SK-N-SH treated with all-trans-retinoic acid at 6 μM for 48 hours (cell line): Measurements from ENCODE around the gene SUSD6.

Experiments
- ATAC-seq: fragments of 200-7000 bp; cut with Tn5 transposase; 3 replicates; pipeline ENCODE4 v1.9.1; 2020; ENCODE audit warnings: mild to moderate bottlenecking, moderate library complexity
- ARNTL ChIP-seq: fragments of 450-650 bp; formaldehyde crosslinking; IDR thresholded peaks from 2 replicates; pipeline ENCODE4 v1.5.0; 2020; ENCODE audit warnings: low read depth, mild to moderate bottlenecking, moderate library complexity, borderline replicate concordance
- CREB5 ChIP-seq: fragments of 250-450 bp; sonication (Bioruptor Pico); IDR thresholded peaks from 2 replicates; pipeline ENCODE4 v1.5.1; 2020; ENCODE audit warnings: low read depth, mild to moderate bottlenecking, moderate library complexity
- CSDC2 ChIP-seq: fragments of 250-450 bp; sonication (Bioruptor Pico); IDR thresholded peaks from 2 replicates; pipeline ENCODE4 v1.5.0; 2020; ENCODE audit warnings: mild to moderate bottlenecking, moderate library complexity
- ESRRG ChIP-seq: fragments of 250-450 bp; sonication (Bioruptor Pico); IDR thresholded peaks from 2 replicates; pipeline ENCODE4 v1.6.1; 2021; ENCODE audit warnings: mild to moderate bottlenecking
- GLIS3 ChIP-seq: fragments of 250-450 bp; sonication (Bioruptor Pico); IDR thresholded peaks from 2 replicates; pipeline ENCODE4 v1.5.0; 2020; ENCODE audit warnings: mild to moderate bottlenecking, moderate library complexity
- ISL1 ChIP-seq: fragments of 250-450 bp; sonication (Bioruptor Pico); IDR thresholded peaks from 2 replicates; pipeline ENCODE4 v2.1.2; 2022; ENCODE audit warnings: mild to moderate bottlenecking, moderate library complexity
- OSR1 ChIP-seq: fragments of 250-450 bp; sonication (Bioruptor Pico); IDR thresholded peaks from 2 replicates; pipeline ENCODE4 v1.8.0; 2022; ENCODE audit warnings: moderate library complexity, mild to moderate bottlenecking, inconsistent platforms
- PATZ1 ChIP-seq: fragments of 250-450 bp; sonication (Bioruptor Pico); IDR thresholded peaks from 2 replicates; pipeline ENCODE4 v1.8.0; 2020; ENCODE audit warnings: mild to moderate bottlenecking, moderate library complexity, borderline replicate concordance
- PPARA ChIP-seq: fragments of 250-450 bp; sonication (Bioruptor Pico); IDR thresholded peaks from 2 replicates; pipeline ENCODE4 v1.5.0; 2020; ENCODE audit warnings: mild to moderate bottlenecking, borderline replicate concordance
- SNAI2 ChIP-seq: fragments of 250-450 bp; sonication (Bioruptor Pico); IDR thresholded peaks from 2 replicates; pipeline ENCODE4 v1.5.0; 2020; ENCODE audit warnings: mild to moderate bottlenecking, moderate library complexity
- TCF4 ChIP-seq: fragments of 250-450 bp; sonication (Bioruptor Pico); IDR thresholded peaks from 2 replicates; pipeline ENCODE4 v1.8.0; 2021; ENCODE audit warnings: mild to moderate bottlenecking, moderate library complexity, borderline replicate concordance
- TOX ChIP-seq: fragments of 250-450 bp; sonication (Bioruptor Pico); IDR thresholded peaks from 2 replicates; pipeline ENCODE4 v1.8.0; 2021; ENCODE audit warnings: mild to moderate bottlenecking, moderate library complexity, borderline replicate concordance
- ZFP3 ChIP-seq: fragments of 250-450 bp; sonication (Bioruptor Pico); IDR thresholded peaks from 2 replicates; pipeline ENCODE4 v1.5.0; 2020; ENCODE audit warnings: mild to moderate bottlenecking, moderate library complexity
- ZFP30 ChIP-seq: fragments of 450-650 bp; formaldehyde crosslinking; IDR thresholded peaks from 2 replicates; pipeline ENCODE4 v1.5.0; 2022; ENCODE audit warnings: mild to moderate bottlenecking, moderate library complexity
- ZNF565 ChIP-seq: fragments of 450-650 bp; formaldehyde crosslinking; conservative IDR thresholded peaks from 2 replicates; pipeline ENCODE4 v1.5.0; 2020; ENCODE audit warnings: low read depth, mild to moderate bottlenecking, moderate library complexity
- ZNF8 ChIP-seq: fragments of 450-650 bp; formaldehyde crosslinking; IDR thresholded peaks from 2 replicates; pipeline ENCODE4 v1.5.0; 2020; ENCODE audit warnings: mild to moderate bottlenecking, moderate library complexity
- TF ChIP-seq, protein P1 (sequence below): fragments of 250-450 bp; sonication (Bioruptor Pico); IDR thresholded peaks from 2 replicates; pipeline ENCODE4 v1.5.0; 2020; ENCODE audit warnings: mild to moderate bottlenecking, moderate library complexity
- TF ChIP-seq, protein P2 (sequence below): fragments of 250-450 bp; sonication (Bioruptor Pico); IDR thresholded peaks from 2 replicates; pipeline ENCODE4 v1.5.1; 2021; ENCODE audit warnings: mild to moderate bottlenecking, moderate library complexity

Gene SUSD6

DNA sequence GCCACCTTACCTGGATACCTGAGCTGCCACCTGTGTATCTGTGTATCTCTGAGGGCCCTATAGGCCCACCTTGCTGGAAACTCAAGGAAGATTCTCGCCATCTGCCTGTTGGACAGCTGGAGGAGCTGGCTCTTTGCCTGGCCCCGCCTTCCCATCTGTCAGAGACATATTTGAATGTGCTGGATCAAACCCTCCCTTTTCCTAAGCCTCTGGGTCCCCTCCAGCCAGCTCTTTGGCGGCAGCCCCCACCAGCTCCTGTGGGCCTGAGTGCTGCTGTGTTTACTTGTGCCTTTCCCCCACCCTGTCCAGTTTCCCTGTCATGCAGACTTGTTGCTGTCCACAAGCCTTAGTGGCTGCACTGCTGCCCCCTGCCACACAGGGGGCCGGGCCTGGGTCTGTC lies 99.7 kb downstream of the SUSD6 start (continued):
- TF ChIP-seq, protein P1, sequence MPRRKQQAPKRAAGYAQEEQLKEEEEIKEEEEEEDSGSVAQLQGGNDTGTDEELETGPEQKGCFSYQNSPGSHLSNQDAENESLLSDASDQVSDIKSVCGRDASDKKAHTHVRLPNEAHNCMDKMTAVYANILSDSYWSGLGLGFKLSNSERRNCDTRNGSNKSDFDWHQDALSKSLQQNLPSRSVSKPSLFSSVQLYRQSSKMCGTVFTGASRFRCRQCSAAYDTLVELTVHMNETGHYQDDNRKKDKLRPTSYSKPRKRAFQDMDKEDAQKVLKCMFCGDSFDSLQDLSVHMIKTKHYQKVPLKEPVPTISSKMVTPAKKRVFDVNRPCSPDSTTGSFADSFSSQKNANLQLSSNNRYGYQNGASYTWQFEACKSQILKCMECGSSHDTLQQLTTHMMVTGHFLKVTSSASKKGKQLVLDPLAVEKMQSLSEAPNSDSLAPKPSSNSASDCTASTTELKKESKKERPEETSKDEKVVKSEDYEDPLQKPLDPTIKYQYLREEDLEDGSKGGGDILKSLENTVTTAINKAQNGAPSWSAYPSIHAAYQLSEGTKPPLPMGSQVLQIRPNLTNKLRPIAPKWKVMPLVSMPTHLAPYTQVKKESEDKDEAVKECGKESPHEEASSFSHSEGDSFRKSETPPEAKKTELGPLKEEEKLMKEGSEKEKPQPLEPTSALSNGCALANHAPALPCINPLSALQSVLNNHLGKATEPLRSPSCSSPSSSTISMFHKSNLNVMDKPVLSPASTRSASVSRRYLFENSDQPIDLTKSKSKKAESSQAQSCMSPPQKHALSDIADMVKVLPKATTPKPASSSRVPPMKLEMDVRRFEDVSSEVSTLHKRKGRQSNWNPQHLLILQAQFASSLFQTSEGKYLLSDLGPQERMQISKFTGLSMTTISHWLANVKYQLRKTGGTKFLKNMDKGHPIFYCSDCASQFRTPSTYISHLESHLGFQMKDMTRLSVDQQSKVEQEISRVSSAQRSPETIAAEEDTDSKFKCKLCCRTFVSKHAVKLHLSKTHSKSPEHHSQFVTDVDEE, result no peak
- TF ChIP-seq GLIS3 (CRISPR knock-in tag), result no peak

- no peak for ATAC-seq
- TF ChIP-seq TOX (CRISPR knock-in tag) (no peak), ZFP30 (CRISPR knock-in tag) (no peak), ZFP3 (CRISPR knock-in tag) (no peak), OSR1 (CRISPR knock-in tag) (no peak), CREB5 (CRISPR knock-in tag) (no peak), ZNF8 (CRISPR knock-in tag) (no peak), SNAI2 (CRISPR knock-in tag) (no peak)
Measured at GRCh38 chr14:69711477-69711876, 100.1 kb downstream of the SUSD6 start.

- peak; percentile 33 for ATAC-seq
- TF ChIP-seq ZNF565 (no peak), CSDC2 (CRISPR knock-in tag) (no peak), GLIS3 (CRISPR knock-in tag) (no peak), TCF4 (CRISPR knock-in tag) (no peak), ISL1 (CRISPR knock-in tag) (no peak), SNAI2 (CRISPR knock-in tag) (no peak), PATZ1 (CRISPR knock-in tag) (no peak), PPARA (CRISPR knock-in tag) (no peak), ZFP3 (CRISPR knock-in tag) (no peak), ZNF8 (CRISPR knock-in tag) (no peak), OSR1 (CRISPR knock-in tag) (no peak), ESRRG (CRISPR knock-in tag) (no peak)
- TF ChIP-seq, protein P1, result no peak
- TF ChIP-seq, protein P2, sequence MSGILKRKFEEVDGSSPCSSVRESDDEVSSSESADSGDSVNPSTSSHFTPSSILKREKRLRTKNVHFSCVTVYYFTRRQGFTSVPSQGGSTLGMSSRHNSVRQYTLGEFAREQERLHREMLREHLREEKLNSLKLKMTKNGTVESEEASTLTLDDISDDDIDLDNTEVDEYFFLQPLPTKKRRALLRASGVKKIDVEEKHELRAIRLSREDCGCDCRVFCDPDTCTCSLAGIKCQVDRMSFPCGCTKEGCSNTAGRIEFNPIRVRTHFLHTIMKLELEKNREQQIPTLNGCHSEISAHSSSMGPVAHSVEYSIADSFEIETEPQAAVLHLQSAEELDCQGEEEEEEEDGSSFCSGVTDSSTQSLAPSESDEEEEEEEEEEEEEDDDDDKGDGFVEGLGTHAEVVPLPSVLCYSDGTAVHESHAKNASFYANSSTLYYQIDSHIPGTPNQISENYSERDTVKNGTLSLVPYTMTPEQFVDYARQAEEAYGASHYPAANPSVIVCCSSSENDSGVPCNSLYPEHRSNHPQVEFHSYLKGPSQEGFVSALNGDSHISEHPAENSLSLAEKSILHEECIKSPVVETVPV (CRISPR knock-in tag), result no peak
Measured at GRCh38 chr14:69711881-69712560, 100.6 kb downstream of the SUSD6 start.

GRCh38 chr14:69712599-69713088 lies 101.2 kb downstream of the SUSD6 start:
- TF ChIP-seq CREB5 (CRISPR knock-in tag) (no peak), TCF4 (CRISPR knock-in tag) (no peak), ARNTL (CRISPR knock-in tag) (no peak), PATZ1 (CRISPR knock-in tag) (no peak), ISL1 (CRISPR knock-in tag) (no peak)
- TF ChIP-seq, protein P2 (CRISPR knock-in tag), result no peak
- ATAC-seq, result peak; percentile 6; the same call in 1 of the 3 replicates
